Measurements from ENCODE around the gene KRTAP11-1. TPM values are rescaled to one million over a fixed set of nuclear protein-coding genes. Genes with fewer than 3 reads are reported as not detected.

The KRTAP11-1 gene
- total RNA-seq, 2 donors from 2014 or later: not detected

Other genes starting within 250 kb of the KRTAP11-1 start
- not detected for gene KRTAP20-2, start 246.4 kb downstream of the KRTAP11-1 start, total RNA-seq
- not detected for gene KRTAP20-3, start 238.7 kb downstream of the KRTAP11-1 start, total RNA-seq
- gene KRTAP21-3, start 162.8 kb downstream of the KRTAP11-1 start, total RNA-seq: not detected
- gene KRTAP21-2, start 134.3 kb downstream of the KRTAP11-1 start, total RNA-seq: not detected
- not detected for gene KRTAP21-1, start 126.2 kb downstream of the KRTAP11-1 start, total RNA-seq
- not detected for gene KRTAP8-1, start 68.3 kb downstream of the KRTAP11-1 start, total RNA-seq
- not detected for gene KRTAP7-1, start 51.8 kb downstream of the KRTAP11-1 start, total RNA-seq
- not detected for gene KRTAP19-8, start 156.9 kb upstream of the KRTAP11-1 start, total RNA-seq

Measured in natural killer cell treated with Interleukin-12 subunit alpha and Interleukin-12 subunit beta and Interleukin-15 and Interleukin-18, amount 100 ng/mL, for 72 hours (primary cell).